Lower leg skin (tissue), 4 donors: ENCODE data around the gene MAP1LC3B. TPM values are rescaled to one million over a fixed set of nuclear protein-coding genes. Genes with fewer than 3 reads are reported as not detected.
A peak's percentile ranks its signal among the peaks of the same experiment; 100 is the strongest.
"Not testable (repeated sequence)": the region's sequence is repeated elsewhere in the genome, so short reads cannot be mapped to it uniquely, and the experiment has no call there.

Source experiments
- DNase-seq, 2 donors: peaks; one replicate each; pipeline ENCODE4 v3.0.0-alpha.2; 2019; ENCODE audit warnings: low spot score in 2 of 2
- H3K4me3 ChIP-seq: fragments of 200-600 bp; sonication (generic); 2 replicates; pipeline ENCODE4 v1.5.1; 2017; ENCODE audit warnings: mild to moderate bottlenecking, low read depth; ENCODE audit not compliant: poor library complexity, severe bottlenecking
- CTCF ChIP-seq, 3 donors: fragments of 450-650 bp; IDR thresholded peaks; one replicate each; pipeline ENCODE4 v1.5.1; 2016; ENCODE audit warnings: antibody characterized with exemption in 3 of 3, mild to moderate bottlenecking in 3 of 3, moderate library complexity in 2 of 3
- POLR2A ChIP-seq, 2 donors: fragments of 450-650 bp; IDR thresholded peaks; one replicate each; pipeline ENCODE4 v1.6.1; 2016 to 2017; ENCODE audit warnings: antibody characterized with exemption in 2 of 2, mild to moderate bottlenecking in 1 of 2, moderate library complexity in 1 of 2
- WGBS, 2 donors: methylation state at CpG; one replicate each; pipeline ENCODE4 v1.1.5; 2018; 5-methylcytosine and 5-hydroxymethylcytosine counted together
- intact Hi-C: fragments of 100-400 bp; cut with DNase I; formaldehyde crosslinking; loops from one replicate; pipeline ENCODE4 v1.15.0; 2023; ENCODE audit warnings: low total_unique reads
- total RNA-seq, 4 donors: library from RNA; depleted of rRNA; stranded (reverse); fragments of >200 nt; gene quantifications; one replicate each; pipeline ENCODE4 v1.1.0, GENCODE V29; 2016

MAP1LC3B gene
- total RNA-seq, 4 donors from 2014 or later, result 73.8 to 76.4 (median 74.5) TPM

GRCh38 chr16:87388818-87389134, 3.4 kb upstream of the MAP1LC3B start:
- WGBS, 2 donors, result 14 to 18% methylated on average over 1 of the region's 1 CpG
- no peak for TF ChIP-seq CTCF (IDR thresholded peaks at IDR 0.05)
- no peak for TF ChIP-seq POLR2A (IDR thresholded peaks at IDR 0.05)
- H3K4me3 ChIP-seq, result no peak overlapping the region
- intact Hi-C loops, result no loop called here
- DNase-seq, result no peak

GRCh38 chr16:87389245-87389644, 2.9 kb upstream of the MAP1LC3B start:
- WGBS, 2 donors, result 83 to 84% methylated on average over 5 of the region's 5 CpGs
- no peak for DNase-seq
- intact Hi-C loops, result no loop called here
- no peak overlapping the region for H3K4me3 ChIP-seq
- TF ChIP-seq CTCF (IDR thresholded peaks at IDR 0.05) (no peak), POLR2A (IDR thresholded peaks at IDR 0.05) (no peak)

- DNase-seq, result peak in 1 of 2 donors; percentile 50
- intact Hi-C loops, H3K4me3 ChIP-seq: not testable (repeated sequence)
- 92 to 96% methylated on average over 9 of the region's 9 CpGs for WGBS, 2 donors
Observed at GRCh38 chr16:87389914-87390313, 2.2 kb upstream of the MAP1LC3B start.

GRCh38 chr16:87390641-87391323, 1.4 kb upstream of the MAP1LC3B start:
- intact Hi-C loops, result no loop called here
- no peak overlapping the region for H3K4me3 ChIP-seq
- TF ChIP-seq POLR2A (IDR thresholded peaks at IDR 0.05) (no peak), CTCF (IDR thresholded peaks at IDR 0.05) (no peak)
- DNase-seq, result peak in 1 of 2 donors; percentile 87
- 93% methylated on average over 21 to 24 of the region's 24 CpGs for WGBS, 2 donors

- WGBS, 2 donors, result 8 to 15% methylated on average over 19 to 28 of the region's 44 CpGs
- TF ChIP-seq CTCF (IDR thresholded peaks at IDR 0.05) (no peak), POLR2A (IDR thresholded peaks at IDR 0.05) (no peak)
- peak overlapping the region; percentile 27 for H3K4me3 ChIP-seq
- DNase-seq, result peak; percentile 67 to 94
- intact Hi-C loops, result no loop called here
Observed at GRCh38 chr16:87391324-87391949, 699 bp upstream of the MAP1LC3B start.

- intact Hi-C loops, result no loop called here
- WGBS, 2 donors, result 0 to 1% methylated on average over 31 to 34 of the region's 53 CpGs
- peak; percentile 53 to 92 for DNase-seq
- H3K4me3 ChIP-seq, result peak overlapping the region; percentile 81
- TF ChIP-seq POLR2A (IDR thresholded peaks at IDR 0.05) (no peak), CTCF (IDR thresholded peaks at IDR 0.05) (no peak)
Observed at GRCh38 chr16:87392821-87393679, 914 bp downstream of the MAP1LC3B start.
